Activated CD4-positive, alpha-beta memory T cell treated with anti-CD3 and anti-CD28 coated beads for 36 hours (primary cell): ENCODE measurements around the gene METRNL. TPM values are rescaled to one million over a fixed set of nuclear protein-coding genes. Genes with fewer than 3 reads are reported as not detected.

Experiments
- CTCF ChIA-PET: fragments of 350-600 bp; sonication (Branson Sonifier 250); formaldehyde crosslinking; loops from one replicate; lab custom pipeline; 2021; ENCODE audit warnings: antibody characterized with exemption, inconsistent platforms; lab: Charles Lee
- POLR2A ChIA-PET: fragments of 350-600 bp; sonication (Branson Sonifier 250); formaldehyde crosslinking; loops from one replicate; lab custom pipeline; 2021; ENCODE audit warnings: antibody characterized with exemption; lab: Charles Lee
- DNase-seq: peaks from one replicate; pipeline ENCODE4 v3.0.0-alpha.2; 2020
- H3K27ac Mint-ChIP-seq: one replicate; pipeline ENCODE4 v1.8.0; 2021; ENCODE audit warnings: mixed read lengths
- H3K27me3 Mint-ChIP-seq: one replicate; pipeline ENCODE4 v1.8.0; 2021; ENCODE audit warnings: mixed read lengths
- H3K36me3 Mint-ChIP-seq: one replicate; pipeline ENCODE4 v1.8.0; 2021; ENCODE audit warnings: mixed read lengths
- H3K4me1 Mint-ChIP-seq: one replicate; pipeline ENCODE4 v1.8.0; 2021; ENCODE audit warnings: low read depth, mixed read lengths
- H3K4me3 Mint-ChIP-seq: one replicate; pipeline ENCODE4 v1.8.0; 2021; ENCODE audit warnings: mild to moderate bottlenecking, mixed read lengths
- H3K9me3 Mint-ChIP-seq: one replicate; pipeline ENCODE4 v1.8.0; 2021; ENCODE audit warnings: mixed read lengths
- intact Hi-C: fragments of 100-400 bp; cut with micrococcal nuclease; formaldehyde crosslinking; loops from one replicate; pipeline ENCODE4 v1.15.1; 2023
- total RNA-seq, 2 experiments: library from RNA; stranded (reverse); gene quantifications; one replicate each; pipeline ENCODE4 v1.2.3, GENCODE V29; 2021

METRNL gene
- total RNA-seq, 2 experiments from 2014 or later, result 62.8 to 71.1 TPM

DNA sequence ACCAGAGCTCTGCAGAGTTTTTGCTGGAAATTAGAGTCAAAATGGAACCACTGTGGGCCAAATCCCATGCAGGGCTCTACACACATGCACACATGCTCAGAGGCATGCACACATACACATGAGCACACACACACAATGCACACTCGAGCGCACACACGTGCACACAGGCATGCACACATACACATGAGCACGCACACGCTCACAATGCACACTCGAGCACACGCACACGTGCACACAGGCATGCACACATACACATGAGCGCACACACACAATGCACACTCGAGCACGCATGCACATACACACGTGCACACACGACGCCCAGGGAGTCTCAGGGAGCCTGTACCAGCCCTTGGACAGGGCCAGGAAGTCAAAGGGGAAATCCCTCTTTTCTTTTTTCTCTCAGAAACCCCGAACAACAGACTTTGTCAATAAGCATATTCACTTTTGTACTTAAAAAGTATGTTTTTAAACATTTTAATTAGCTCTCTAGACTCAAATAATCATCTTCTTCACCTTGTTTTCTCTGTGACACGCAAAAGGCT, 8.5 kb upstream of the METRNL start:
- H3K36me3 Mint-ChIP-seq, result no peaks in the 10 kb centered on the region
- intact Hi-C loops, result no loop called here
- no peak overlapping the region for H3K27ac Mint-ChIP-seq
- CTCF ChIA-PET, result interaction anchor here (1.2 kb wide), 1 partner anchor 289 kb away, joined by 3 read pairs; no protein-coding TSS in a partner anchor
- POLR2A ChIA-PET, result no interaction called here
- no peak overlapping the region for H3K4me3 Mint-ChIP-seq
- no peak for DNase-seq
- H3K4me1 Mint-ChIP-seq, result peaks cover 29% of the 10 kb centered on the region
- no peaks in the 10 kb centered on the region for H3K27me3 Mint-ChIP-seq
- no peaks in the 10 kb centered on the region for H3K9me3 Mint-ChIP-seq

- Mint-ChIP-seq H3K4me3 (no peak overlapping the region), H3K27ac (no peak overlapping the region), H3K9me3 (no peaks in the 10 kb centered on the region), H3K36me3 (no peaks in the 10 kb centered on the region), H3K4me1 (peaks cover 29% of the 10 kb centered on the region), H3K27me3 (no peaks in the 10 kb centered on the region)
- intact Hi-C loops, result no loop called here
- CTCF ChIA-PET, result interaction anchor here (1.2 kb wide), 1 partner anchor 289 kb away, joined by 3 read pairs; no protein-coding TSS in a partner anchor
- POLR2A ChIA-PET, result interaction anchor here (1.1 kb wide), 1 partner anchor 129 kb away, joined by 4 read pairs; no protein-coding TSS in a partner anchor
- no peak for DNase-seq
These were observed 8.0 kb upstream of the METRNL start for GRCh38 chr17:83071365-83071764.

GRCh38 chr17:83071966-83072562, 7.3 kb upstream of the METRNL start:
- CTCF ChIA-PET, result no interaction called here
- peaks cover 29% of the 10 kb centered on the region for H3K4me1 Mint-ChIP-seq
- POLR2A ChIA-PET, result interaction anchor here (1.1 kb wide), 1 partner anchor 129 kb away, joined by 4 read pairs; no protein-coding TSS in a partner anchor
- no peaks in the 10 kb centered on the region for H3K36me3 Mint-ChIP-seq
- intact Hi-C loops, result no loop called here
- no peak overlapping the region for H3K4me3 Mint-ChIP-seq
- H3K27me3 Mint-ChIP-seq, result peaks cover under 1% of the 10 kb centered on the region
- no peak overlapping the region for H3K27ac Mint-ChIP-seq
- no peaks in the 10 kb centered on the region for H3K9me3 Mint-ChIP-seq
- DNase-seq, result no peak

DNA sequence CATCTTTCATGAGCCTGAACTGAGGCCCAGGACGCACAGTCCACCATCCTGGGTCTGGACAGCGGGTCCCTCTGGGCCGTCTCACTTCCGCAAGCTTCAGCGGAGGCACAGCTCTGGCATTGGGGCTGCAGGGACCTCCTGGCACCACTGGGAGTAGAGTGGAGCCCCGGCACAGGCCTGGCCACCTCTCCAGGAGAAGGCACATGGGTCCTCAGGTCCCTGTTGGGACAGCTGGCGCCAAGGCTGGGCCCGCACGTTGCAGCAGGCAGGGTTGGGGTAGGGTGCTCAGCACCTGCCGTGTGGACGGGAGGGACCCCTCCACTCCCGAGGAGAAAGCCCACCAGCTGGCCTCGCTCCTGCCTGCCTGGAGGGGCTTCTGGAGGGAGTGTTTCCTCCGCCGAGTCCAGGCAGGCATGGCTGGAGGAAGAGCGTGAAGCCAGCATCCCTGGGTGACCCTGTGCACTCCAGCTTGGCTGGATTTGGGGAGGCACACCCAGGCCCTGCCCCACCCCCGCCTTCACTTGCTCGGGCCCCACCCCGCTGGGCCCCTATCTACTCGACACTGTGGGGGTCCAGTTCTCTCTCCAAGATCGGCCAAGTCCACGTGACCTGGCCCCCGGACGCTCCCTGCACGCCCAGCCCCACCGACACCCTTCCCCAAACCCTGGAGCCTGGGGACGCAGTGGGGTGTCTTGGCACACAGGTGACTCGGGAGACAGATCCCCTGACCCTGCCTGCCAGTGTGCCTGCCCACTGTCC, 6.6 kb upstream of the METRNL start:
- peaks cover 28% of the 10 kb centered on the region for H3K4me1 Mint-ChIP-seq
- intact Hi-C loops, result no loop called here

DNA sequence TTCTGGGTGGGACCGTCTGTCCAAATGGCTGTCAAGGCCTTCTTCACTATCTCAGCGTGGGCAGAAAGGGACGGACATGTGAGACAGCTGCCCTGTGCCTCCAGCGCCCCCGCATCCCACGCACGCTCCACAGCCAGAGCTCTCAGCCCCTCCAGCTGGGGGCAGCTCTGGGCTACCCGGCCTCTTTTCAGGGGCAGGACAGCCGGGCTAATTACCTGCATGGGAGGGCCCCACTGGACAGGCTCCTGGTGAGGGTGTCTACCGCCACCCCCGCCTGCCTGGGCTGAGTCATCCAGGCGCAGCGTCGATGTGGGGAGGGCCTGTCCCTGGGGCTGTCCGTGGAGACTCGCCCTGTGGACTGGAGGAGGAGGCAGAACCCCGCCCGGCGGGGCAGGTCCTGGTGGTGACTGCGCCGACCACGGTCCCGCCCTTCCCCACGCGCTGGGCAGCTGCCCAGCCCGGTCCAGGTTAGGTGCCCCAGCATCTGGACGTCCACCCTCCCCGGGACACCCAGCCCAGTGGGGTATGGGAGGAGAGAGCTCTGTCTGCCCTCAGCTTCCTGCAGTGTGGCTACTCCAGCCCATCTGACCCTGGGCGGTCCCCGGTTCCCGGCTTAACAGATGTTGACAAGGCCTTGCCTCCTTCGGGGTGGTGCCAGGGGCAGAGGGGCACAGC, 5.9 kb upstream of the METRNL start:
- Mint-ChIP-seq H3K4me3 (no peak overlapping the region), H3K4me1 (peaks cover 26% of the 10 kb centered on the region), H3K9me3 (no peaks in the 10 kb centered on the region), H3K27me3 (peaks cover 11% of the 10 kb centered on the region), H3K36me3 (no peaks in the 10 kb centered on the region), H3K27ac (no peak overlapping the region)
- CTCF ChIA-PET, result no interaction called here
- POLR2A ChIA-PET, result no interaction called here
- intact Hi-C loops, result no loop called here
- DNase-seq, result peak; percentile 36

More for the DNA sequence above, 6.6 kb upstream of the METRNL start:
- Mint-ChIP-seq H3K4me3 (no peak overlapping the region), H3K27ac (no peak overlapping the region), H3K36me3 (no peaks in the 10 kb centered on the region), H3K9me3 (no peaks in the 10 kb centered on the region), H3K27me3 (peaks cover 8% of the 10 kb centered on the region)
- ChIA-PET CTCF (no interaction called here), POLR2A (interaction anchor here (1.1 kb wide), 1 partner anchor 128 kb away, joined by 4 read pairs; no protein-coding TSS in a partner anchor)
- no peak for DNase-seq

DNA sequence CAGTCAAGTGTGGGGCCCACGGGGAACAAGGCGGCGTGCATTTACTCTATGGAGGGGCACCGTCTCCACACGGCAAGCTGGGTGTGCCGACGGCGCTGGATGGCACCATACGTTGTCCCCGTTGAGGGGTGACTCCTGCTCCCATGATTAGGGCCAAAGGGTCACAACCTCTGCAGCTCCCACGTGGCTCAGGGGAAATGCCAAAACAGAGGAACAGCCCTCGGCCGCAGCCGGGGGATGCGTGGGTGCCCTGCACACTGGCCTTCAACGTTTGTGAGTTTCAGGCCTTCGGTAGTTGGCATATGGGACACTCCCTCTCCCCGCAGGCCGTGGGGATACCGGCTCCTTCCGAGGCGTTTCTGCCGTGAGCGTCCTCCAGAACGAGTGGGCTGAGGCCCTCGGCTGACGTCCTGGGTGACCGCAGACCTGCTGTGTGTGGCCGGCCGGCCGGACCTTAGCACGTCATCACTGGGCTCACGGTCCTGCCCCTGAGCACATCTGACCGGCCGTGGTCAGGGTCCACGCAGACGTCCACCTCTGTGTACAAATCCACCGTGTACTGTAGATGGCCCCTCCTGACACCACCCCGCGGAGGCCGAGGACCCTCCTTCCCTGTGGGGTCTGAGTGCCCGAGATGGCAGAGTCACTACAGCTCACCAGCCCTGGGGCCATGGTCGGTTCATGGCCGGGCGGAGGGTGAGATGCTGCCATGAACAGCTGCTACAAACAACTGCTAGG, 4.8 kb upstream of the METRNL start:
- Mint-ChIP-seq H3K9me3 (no peaks in the 10 kb centered on the region), H3K27ac (no peak overlapping the region), H3K36me3 (no peaks in the 10 kb centered on the region), H3K4me3 (no peak overlapping the region), H3K4me1 (peaks cover 20% of the 10 kb centered on the region), H3K27me3 (peaks cover 11% of the 10 kb centered on the region)
- CTCF ChIA-PET, result no interaction called here
- DNase-seq, result no peak
- intact Hi-C loops, result no loop called here
- POLR2A ChIA-PET, result no interaction called here

DNA sequence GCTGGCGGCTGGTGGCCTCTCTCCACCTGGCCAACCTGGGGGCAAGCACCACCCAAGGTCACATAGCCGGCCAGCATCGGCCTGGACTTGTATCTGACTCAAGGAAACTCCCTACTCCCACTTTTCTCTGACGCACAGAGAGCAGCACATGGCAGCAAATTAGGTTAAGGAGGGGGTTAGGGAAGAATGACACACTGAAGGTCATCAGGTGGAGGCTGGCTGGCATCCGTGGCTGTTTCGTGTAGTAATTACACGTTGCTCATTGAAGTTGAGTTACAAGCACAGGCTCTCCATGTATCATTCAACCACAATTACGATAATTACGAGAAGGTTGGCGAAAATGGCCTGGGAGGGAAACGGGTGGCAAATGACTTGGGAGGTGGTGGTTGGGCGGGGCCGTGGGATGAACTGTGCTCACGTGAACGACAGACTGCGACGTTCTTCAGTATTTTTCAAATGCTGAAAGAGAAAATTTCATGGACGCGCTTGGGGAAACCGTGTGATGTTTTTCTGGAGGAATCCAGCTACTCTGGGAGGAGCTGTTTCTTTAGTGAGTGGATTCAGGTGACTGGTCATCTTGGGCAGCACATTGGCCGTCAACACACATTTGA, 4.0 kb upstream of the METRNL start:
- Mint-ChIP-seq H3K27me3 (peaks cover 11% of the 10 kb centered on the region), H3K9me3 (no peaks in the 10 kb centered on the region), H3K27ac (peak overlapping the region; percentile 15), H3K4me1 (peaks cover 17% of the 10 kb centered on the region), H3K4me3 (no peak overlapping the region), H3K36me3 (no peaks in the 10 kb centered on the region)
- intact Hi-C loops, result no loop called here
- ChIA-PET CTCF (no interaction called here), POLR2A (no interaction called here)
- no peak for DNase-seq

DNA sequence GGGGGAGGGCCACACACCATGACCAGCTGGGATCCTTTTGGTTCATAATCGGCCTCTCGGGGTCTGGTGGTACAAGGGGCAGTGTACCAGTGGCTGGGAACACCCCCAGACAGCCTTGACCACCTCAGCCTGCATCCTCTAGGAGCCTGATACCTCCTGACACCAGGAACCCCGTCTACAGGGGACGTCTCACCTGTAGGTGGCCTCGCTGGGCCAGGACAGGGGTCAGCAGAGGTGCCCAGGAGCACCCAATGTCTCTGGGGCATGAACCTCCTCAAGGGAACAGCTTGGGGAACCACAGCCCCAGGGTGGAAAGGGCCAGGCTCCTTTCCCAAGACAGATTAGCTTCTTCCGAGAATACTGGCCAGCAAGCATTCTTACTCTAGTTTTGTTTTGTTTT, 2.5 kb upstream of the METRNL start:
- peak; percentile 52 for DNase-seq
- intact Hi-C loops, result no loop called here
- Mint-ChIP-seq H3K4me1 (peaks cover 7% of the 10 kb centered on the region), H3K36me3 (peaks cover 5% of the 10 kb centered on the region), H3K27me3 (peaks cover 11% of the 10 kb centered on the region), H3K27ac (no peak overlapping the region), H3K4me3 (no peak overlapping the region), H3K9me3 (no peaks in the 10 kb centered on the region)
- ChIA-PET POLR2A (no interaction called here), CTCF (interaction anchor here (1.3 kb wide), 1 partner anchor 10 kb away, joined by 4 read pairs; no protein-coding TSS in a partner anchor)

- CTCF ChIA-PET, result interaction anchor here (1.3 kb wide), 1 partner anchor 9 kb away, joined by 4 read pairs; no protein-coding TSS in a partner anchor
- H3K27me3 Mint-ChIP-seq, result peaks cover 14% of the 10 kb centered on the region
- POLR2A ChIA-PET, result no interaction called here
- H3K9me3 Mint-ChIP-seq, result no peaks in the 10 kb centered on the region
- H3K27ac Mint-ChIP-seq, result no peak overlapping the region
- intact Hi-C loops, result no loop called here
- H3K36me3 Mint-ChIP-seq, result peaks cover 9% of the 10 kb centered on the region
- H3K4me3 Mint-ChIP-seq, result no peak overlapping the region
- peaks cover 8% of the 10 kb centered on the region for H3K4me1 Mint-ChIP-seq
- no peak for DNase-seq
These were observed 2.0 kb upstream of the METRNL start for GRCh38 chr17:83077411-83077810.

- Mint-ChIP-seq H3K36me3 (peaks cover 14% of the 10 kb centered on the region), H3K4me1 (peaks cover 13% of the 10 kb centered on the region), H3K27ac (no peak overlapping the region), H3K4me3 (peak overlapping the region; percentile 41), H3K9me3 (no peaks in the 10 kb centered on the region), H3K27me3 (peaks cover 14% of the 10 kb centered on the region)
- POLR2A ChIA-PET, result no interaction called here
- no peak for DNase-seq
- intact Hi-C loops, result no loop called here
- CTCF ChIA-PET, result no interaction called here
These were observed 1.5 kb upstream of the METRNL start for GRCh38 chr17:83077939-83078338.
